Measurements from ENCODE around the gene RHOF. TPM values are rescaled to one million over a fixed set of nuclear protein-coding genes. Genes with fewer than 3 reads are reported as not detected.
A peak's percentile ranks its signal among the peaks of the same experiment; 100 is the strongest.

The RHOF gene
- total RNA-seq, 1 experiment from 2014 or later = 29.1 TPM

- no peaks in the 10 kb centered on the region for H4K20me1 ChIP-seq (ENCODE audit: control insufficient read depth, insufficient read depth, insufficient read length)
- peak; percentile 50; the same call in 2 of the 3 replicates for TF ChIP-seq CTCF (conservative IDR thresholded peaks at IDR 0.05)
- no peaks in the 10 kb centered on the region; the same call in 1 of the 2 replicates for H3K79me2 ChIP-seq (ENCODE audit: insufficient read depth, low read length)
- no peaks in the 10 kb centered on the region for H3K9me3 ChIP-seq (ENCODE audit: control insufficient read depth, low read depth, low read length)
- H3K56ac ChIP-seq (ENCODE audit: insufficient read length, low read depth, low read length) = no peak overlapping the region
- H4K8ac ChIP-seq (replicated peaks; ENCODE audit: insufficient read length, low read depth, low read length) = no peak overlapping the region
- H3K23me2 ChIP-seq (ENCODE audit: insufficient read length, low read depth, low read length, poor library complexity, severe bottlenecking) = peaks cover 29% of the 10 kb centered on the region
- H3K14ac ChIP-seq (ENCODE audit: insufficient read depth, low read length) = no peak overlapping the region
- Mint-ChIP-seq H3K4me1 (peaks cover 45 to 53% of the 10 kb centered on the region in 2 experiments), H3K4me3 (peak overlapping the region; percentile 60 to 71), H3K27me3 (ENCODE audit: low read depth) (peaks cover 3% of the 10 kb centered on the region), H3K9me3 (no peaks in the 10 kb centered on the region; a peak in 1 of 5 replicates), H3K27ac (peak overlapping the region; percentile 90 to 92 (median 90); a peak in 6 of 7 replicates), H3K36me3 (ENCODE audit: insufficient read depth in 1 of 3, low read depth in 3 of 3) (peaks cover 17 to 42% (median 31%) of the 10 kb centered on the region in 3 experiments)
- DNase-seq = peak; percentile 98
- H2BK20ac ChIP-seq (ENCODE audit: low read depth, low read length, poor library complexity, severe bottlenecking) = no peak overlapping the region
- no peak overlapping the region for H4K91ac ChIP-seq (ENCODE audit: insufficient read length, low read depth, low read length)
- H3K4me2 ChIP-seq (ENCODE audit: insufficient read depth, insufficient read length, low read length) = peak overlapping the region; percentile 13
- no peak overlapping the region for H2AFZ ChIP-seq (ENCODE audit: low read length)
- no peak overlapping the region for H3K9ac ChIP-seq (ENCODE audit: extremely low read depth, insufficient read length, low read length)
- no peak overlapping the region for H3K18ac ChIP-seq (ENCODE audit: insufficient read length, low read depth, low read length)
- peaks cover 4% of the 10 kb centered on the region; the same call in 1 of the 2 replicates for H3K4me1 ChIP-seq (ENCODE audit: insufficient read depth, low read length)
- no peaks in the 10 kb centered on the region for H3K27me3 ChIP-seq (ENCODE audit: insufficient read depth, low read length)
- no peaks in the 10 kb centered on the region for H3K79me1 ChIP-seq (ENCODE audit: insufficient read depth, low read depth, low read length, poor library complexity, severe bottlenecking)
- WGBS (ENCODE audit: extremely low coverage, insufficient read length, low lambda C conversion rate) = no CpG with 5 or more reads among the region's 39 CpGs
- no peak overlapping the region for H3T11ph ChIP-seq (ENCODE audit: low read length)
- H2BK5ac ChIP-seq (ENCODE audit: insufficient read length, low read length) = no peak overlapping the region
- H3K27ac ChIP-seq (ENCODE audit: insufficient read length, low read depth, low read length) = no peak overlapping the region
- no peak overlapping the region for H2BK120ac ChIP-seq (ENCODE audit: low read depth, low read length, poor library complexity, severe bottlenecking)
- H3K4ac ChIP-seq (ENCODE audit: low read depth, low read length) = no peak overlapping the region
- no peak overlapping the region for H2BK15ac ChIP-seq (ENCODE audit: low read depth, low read length)
- H2AK5ac ChIP-seq (ENCODE audit: insufficient read length, low read length) = no peak overlapping the region
- no peak overlapping the region for H2BK12ac ChIP-seq (ENCODE audit: insufficient read length, low read depth, low read length)
- no peak overlapping the region for H4K5ac ChIP-seq (ENCODE audit: insufficient read length, low read depth, low read length)
- H3K23ac ChIP-seq (ENCODE audit: insufficient read length, low read depth, low read length) = no peak overlapping the region
Observed at GRCh38 chr12:121796855-121797751, 3.6 kb upstream of the RHOF start.
